Fibroblast of lung (primary cell): ENCODE data around the gene NXNL2. TPM values are rescaled to one million over a fixed set of nuclear protein-coding genes. Genes with fewer than 3 reads are reported as not detected.

ENCODE experiments used
- DNase-seq, 2 donors: peaks; one replicate each; pipeline versions ENCODE4 v3.0.0 to v3.0.0-alpha.2; 2010; ENCODE audit warnings: low read depth in 2 of 2
- H2AFZ ChIP-seq: 2 replicates; pipeline ENCODE4 v1.5.1; 2012; ENCODE audit warnings: low read length, control low read depth, inconsistent platforms
- H3K27ac ChIP-seq: 2 replicates; pipeline ENCODE4 v1.5.1; 2011; ENCODE audit warnings: low read length, control low read depth; ENCODE audit not compliant: insufficient read depth
- H3K27me3 ChIP-seq: 2 replicates; pipeline ENCODE4 v1.5.1; 2011; ENCODE audit warnings: mild to moderate bottlenecking, low read length; ENCODE audit not compliant: control insufficient read depth, insufficient read depth
- H3K36me3 ChIP-seq: 2 replicates; pipeline ENCODE4 v1.5.1; 2011; ENCODE audit warnings: low read length; ENCODE audit not compliant: control insufficient read depth, insufficient read depth
- H3K4me1 ChIP-seq: 2 replicates; pipeline ENCODE4 v1.5.1; 2011; ENCODE audit warnings: low read length; ENCODE audit not compliant: control insufficient read depth, insufficient read depth; ENCODE audit errors: extremely low read depth
- H3K4me2 ChIP-seq: 2 replicates; pipeline ENCODE4 v1.5.1; 2011; ENCODE audit warnings: low read length, control low read depth; ENCODE audit not compliant: insufficient read depth; ENCODE audit errors: extremely low read depth
- H3K4me3 ChIP-seq, 4 experiments: fragments of 200-600 bp in 1 of 4; sonication (generic) in 1 of 4; replicated peaks in 1 of 4; 2 replicates each; pipeline ENCODE4 v1.5.1; 2011 to 2016; ENCODE audit warnings: low read length in 4 of 4, low read depth in 3 of 4, mild to moderate bottlenecking in 3 of 4, control low read depth in 2 of 4, inconsistent platforms in 1 of 4, mixed read lengths in 1 of 4; ENCODE audit not compliant: insufficient read depth in 1 of 4; ENCODE audit errors: control extremely low read depth in 1 of 4
- H3K79me2 ChIP-seq: 2 replicates; pipeline ENCODE4 v1.5.1; 2012; ENCODE audit warnings: mild to moderate bottlenecking, low read length, inconsistent platforms; ENCODE audit not compliant: control insufficient read depth, insufficient read depth
- H3K9ac ChIP-seq: 2 replicates; pipeline ENCODE4 v1.5.1; 2011; ENCODE audit warnings: mild to moderate bottlenecking, low read length, control low read depth; ENCODE audit not compliant: insufficient read depth
- H3K9me3 ChIP-seq: 2 replicates; pipeline ENCODE4 v1.5.1; 2012; ENCODE audit warnings: low read depth, low read length; ENCODE audit not compliant: control insufficient read depth, insufficient read depth
- H4K20me1 ChIP-seq: 2 replicates; pipeline ENCODE4 v1.5.1; 2011; ENCODE audit warnings: low read length; ENCODE audit not compliant: control insufficient read depth, insufficient read depth; ENCODE audit errors: extremely low read depth
- EZH2 ChIP-seq: IDR thresholded peaks from 2 replicates; pipeline ENCODE4 v1.5.1; 2012; ENCODE audit warnings: low read length, control low read depth, mild to moderate bottlenecking; ENCODE audit errors: missing control alignments
- polyA plus RNA-seq, 2 donors: library from polyadenylated mRNA; depleted of rRNA in 1 of 2; stranded (reverse) in 1 of 2; unstranded in 1 of 2; fragments of >200 nt; gene quantifications; 2 replicates each; pipeline ENCODE4 v1.2.1, GENCODE V29; 2011 to 2012; ENCODE audit warnings: missing spikeins in 1 of 2
- total RNA-seq: library from RNA; depleted of rRNA; stranded (reverse); fragments of >200 nt; gene quantifications from 2 replicates; pipeline ENCODE4 v1.2.1, GENCODE V29; 2014
- TF ChIP-seq, protein P1 (sequence below), 2 donors: IDR thresholded peaks in 1 of 2; conservative IDR thresholded peaks in 1 of 2; 1 replicate in 1 of 2; 2 replicates in 1 of 2; pipeline ENCODE4 v1.5.1; 2011 to 2012; ENCODE audit warnings: low read length in 2 of 2, control low read depth in 1 of 2, inconsistent platforms in 1 of 2, low read depth in 1 of 2, mild to moderate bottlenecking in 1 of 2

NXNL2 gene
- total and polyA plus RNA-seq, 2 donors (not counting 1 experiment from before 2014, with no cell fraction given) = 0.50 to 1.3 TPM

- Histone ChIP-seq H3K9ac (no peak overlapping the region), H3K27ac (no peak overlapping the region), H4K20me1 (no peaks in the 10 kb centered on the region), H3K27me3 (no peaks in the 10 kb centered on the region), H3K4me3 (no peak overlapping the region), H3K9me3 (no peaks in the 10 kb centered on the region), H3K4me2 (no peak overlapping the region), H3K36me3 (no peaks in the 10 kb centered on the region), H3K4me1 (no peaks in the 10 kb centered on the region), H3K79me2 (no peaks in the 10 kb centered on the region), H2AFZ (no peak overlapping the region)
- TF ChIP-seq, protein P1, sequence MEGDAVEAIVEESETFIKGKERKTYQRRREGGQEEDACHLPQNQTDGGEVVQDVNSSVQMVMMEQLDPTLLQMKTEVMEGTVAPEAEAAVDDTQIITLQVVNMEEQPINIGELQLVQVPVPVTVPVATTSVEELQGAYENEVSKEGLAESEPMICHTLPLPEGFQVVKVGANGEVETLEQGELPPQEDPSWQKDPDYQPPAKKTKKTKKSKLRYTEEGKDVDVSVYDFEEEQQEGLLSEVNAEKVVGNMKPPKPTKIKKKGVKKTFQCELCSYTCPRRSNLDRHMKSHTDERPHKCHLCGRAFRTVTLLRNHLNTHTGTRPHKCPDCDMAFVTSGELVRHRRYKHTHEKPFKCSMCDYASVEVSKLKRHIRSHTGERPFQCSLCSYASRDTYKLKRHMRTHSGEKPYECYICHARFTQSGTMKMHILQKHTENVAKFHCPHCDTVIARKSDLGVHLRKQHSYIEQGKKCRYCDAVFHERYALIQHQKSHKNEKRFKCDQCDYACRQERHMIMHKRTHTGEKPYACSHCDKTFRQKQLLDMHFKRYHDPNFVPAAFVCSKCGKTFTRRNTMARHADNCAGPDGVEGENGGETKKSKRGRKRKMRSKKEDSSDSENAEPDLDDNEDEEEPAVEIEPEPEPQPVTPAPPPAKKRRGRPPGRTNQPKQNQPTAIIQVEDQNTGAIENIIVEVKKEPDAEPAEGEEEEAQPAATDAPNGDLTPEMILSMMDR (conservative IDR thresholded peaks at IDR 0.05 in 1 of 2, IDR thresholded peaks at IDR 0.05 in 1 of 2; ENCODE audit: low read depth in 1 of 2, low read length in 2 of 2) = no peak
- TF ChIP-seq EZH2 = no peak
- no peak for DNase-seq
Measured at GRCh38 chr9:88502552-88503034, 32.4 kb upstream of the NXNL2 start.

- H3K79me2 ChIP-seq = no peaks in the 10 kb centered on the region
- H3K27me3 ChIP-seq = no peaks in the 10 kb centered on the region
- DNase-seq = no peak
- H4K20me1 ChIP-seq = no peaks in the 10 kb centered on the region
- no peak overlapping the region for H3K4me3 ChIP-seq
- H3K4me1 ChIP-seq = no peaks in the 10 kb centered on the region
- no peak overlapping the region for H3K27ac ChIP-seq
- H2AFZ ChIP-seq = no peak overlapping the region
- TF ChIP-seq, protein P1 (conservative IDR thresholded peaks at IDR 0.05 in 1 of 2, IDR thresholded peaks at IDR 0.05 in 1 of 2; ENCODE audit: low read depth in 1 of 2, low read length in 2 of 2) = no peak
- TF ChIP-seq EZH2 = no peak
- H3K9ac ChIP-seq = no peak overlapping the region
- no peak overlapping the region for H3K4me2 ChIP-seq
- no peaks in the 10 kb centered on the region for H3K9me3 ChIP-seq
- H3K36me3 ChIP-seq = no peaks in the 10 kb centered on the region
Measured at GRCh38 chr9:88503081-88503844, 31.7 kb upstream of the NXNL2 start.

GRCh38 chr9:88503845-88504764, 30.9 kb upstream of the NXNL2 start:
- no peaks in the 10 kb centered on the region for H3K9me3 ChIP-seq
- H3K27me3 ChIP-seq = no peaks in the 10 kb centered on the region
- no peaks in the 10 kb centered on the region for H4K20me1 ChIP-seq
- no peak overlapping the region for H3K4me2 ChIP-seq
- no peaks in the 10 kb centered on the region for H3K36me3 ChIP-seq
- H3K79me2 ChIP-seq = no peaks in the 10 kb centered on the region
- DNase-seq = no peak
- H2AFZ ChIP-seq = no peak overlapping the region
- no peak for TF ChIP-seq EZH2
- TF ChIP-seq, protein P1 (conservative IDR thresholded peaks at IDR 0.05 in 1 of 2, IDR thresholded peaks at IDR 0.05 in 1 of 2; ENCODE audit: low read depth in 1 of 2, low read length in 2 of 2) = no peak
- no peak overlapping the region for H3K27ac ChIP-seq
- H3K9ac ChIP-seq = no peak overlapping the region
- no peaks in the 10 kb centered on the region for H3K4me1 ChIP-seq
- H3K4me3 ChIP-seq = no peak overlapping the region
